H1 (cell line): ENCODE results near the gene MKX. TPM values are rescaled to one million over a fixed set of nuclear protein-coding genes. Genes with fewer than 3 reads are reported as not detected.

Experiments used
- CTCF ChIA-PET: fragments of 300-600 bp; sonication (Branson Sonifier 250); formaldehyde crosslinking; loops from one replicate; lab custom pipeline; 2021; ENCODE audit not compliant: partially characterized antibody; lab: Charles Lee
- POLR2A ChIA-PET: fragments of 300-600 bp; sonication (Branson Sonifier 250); formaldehyde crosslinking; loops from one replicate; lab custom pipeline; 2021; ENCODE audit warnings: inconsistent platforms; ENCODE audit not compliant: partially characterized antibody; lab: Charles Lee
- DNase-seq, 2 experiments: peaks; one replicate each; pipeline versions ENCODE4 v3.0.0 to v3.0.0-alpha.2; 2010 to 2022; ENCODE audit warnings: low spot score in 2 of 2, low read depth in 1 of 2, mixed read lengths in 1 of 2
- FAIRE-seq: peaks from 2 replicates; lab custom pipeline; 2011; peaks lifted over from hg19 to GRCh38; lab: Jason Lieb, UNC
- H2AFZ ChIP-seq: 2 replicates; pipeline ENCODE4 v1.8.1; 2012; ENCODE audit warnings: low read length, inconsistent platforms
- H2AK5ac ChIP-seq: 2 replicates; pipeline ENCODE4 v1.6.1; 2013; ENCODE audit warnings: low read depth, low read length
- H2BK120ac ChIP-seq: replicated peaks from 2 replicates; pipeline ENCODE3; 2013; ENCODE audit warnings: low read depth, low read length, inconsistent platforms
- H2BK12ac ChIP-seq: 2 replicates; pipeline ENCODE4 v1.6.1; 2013; ENCODE audit warnings: low read depth, low read length
- H2BK15ac ChIP-seq: 2 replicates; pipeline ENCODE4 v1.6.1; 2013; ENCODE audit warnings: low read length
- H2BK20ac ChIP-seq: 2 replicates; pipeline ENCODE4 v1.6.1; 2013; ENCODE audit warnings: low read length
- H2BK5ac ChIP-seq: 2 replicates; pipeline ENCODE4 v1.6.1; 2013; ENCODE audit warnings: low read depth, low read length
- H3K14ac ChIP-seq: 2 replicates; pipeline ENCODE4 v1.6.1; 2013; ENCODE audit warnings: inconsistent platforms; ENCODE audit not compliant: insufficient read length
- H3K18ac ChIP-seq: 2 replicates; pipeline ENCODE4 v1.6.1; 2013; ENCODE audit warnings: low read length; ENCODE audit errors: extremely low read depth
- H3K23ac ChIP-seq: 2 replicates; pipeline ENCODE4 v1.6.1; 2013; ENCODE audit warnings: inconsistent platforms; ENCODE audit not compliant: insufficient read length
- H3K23me2 ChIP-seq: 2 replicates; pipeline ENCODE4 v1.6.1; 2013; ENCODE audit warnings: low read depth, low read length
- H3K27ac ChIP-seq: 2 replicates; pipeline ENCODE4 v1.6.1; 2011; ENCODE audit warnings: low read depth, low read length, inconsistent platforms
- H3K27me3 ChIP-seq, 4 experiments: replicated peaks in 1 of 4; 1 replicate in 1 of 4; 2 replicates in 3 of 4; pipeline versions ENCODE4 v1.6.1 to v1.8.1; 2011 to 2013; ENCODE audit warnings: low read length in 3 of 4, mild to moderate bottlenecking in 3 of 4, inconsistent platforms in 2 of 4, mixed read lengths in 2 of 4, moderate library complexity in 1 of 4; ENCODE audit not compliant: control insufficient read depth in 3 of 4, insufficient read depth in 3 of 4; ENCODE audit errors: extremely low read depth in 1 of 4
- H3K36me3 ChIP-seq, 4 experiments: 2 replicates each; pipeline versions ENCODE4 v1.6.1 to v1.8.1; 2011 to 2013; ENCODE audit warnings: mild to moderate bottlenecking in 4 of 4, low read length in 3 of 4, moderate library complexity in 2 of 4, control low read depth in 1 of 4, inconsistent platforms in 1 of 4; ENCODE audit not compliant: insufficient read depth in 4 of 4, control insufficient read depth in 2 of 4
- H3K4ac ChIP-seq: replicated peaks from 2 replicates; pipeline ENCODE3; 2013; ENCODE audit warnings: low read length, low read depth, mixed read lengths, inconsistent platforms; ENCODE audit not compliant: insufficient read length
- H3K4me1 ChIP-seq, 4 experiments: replicated peaks in 1 of 4; 1 replicate in 1 of 4; 2 replicates in 3 of 4; pipeline versions ENCODE4 v1.6.1 to v1.8.1; 2011 to 2013; ENCODE audit warnings: low read length in 3 of 4, inconsistent platforms in 2 of 4, mixed read lengths in 1 of 4; ENCODE audit not compliant: insufficient read depth in 4 of 4, control insufficient read depth in 3 of 4
- H3K4me2 ChIP-seq, 2 experiments: 2 replicates each; pipeline versions ENCODE4 v1.6.1 to v1.8.1; 2011 to 2013; ENCODE audit warnings: low read depth in 2 of 2, low read length in 2 of 2, control low read depth in 1 of 2, inconsistent platforms in 1 of 2, mild to moderate bottlenecking in 1 of 2; ENCODE audit not compliant: insufficient read depth in 1 of 2
- H3K4me3 ChIP-seq, 4 experiments: fragments of 200-600, 300-600 bp in 1 of 4; sonication (generic), shearing (Covaris generic), sonication (Bioruptor Twin) in 1 of 4; 2 replicates each; pipeline versions ENCODE4 v1.5.1 to v1.8.1; 2011 to 2016; ENCODE audit warnings: low read length in 4 of 4, low read depth in 3 of 4, control low read depth in 2 of 4, inconsistent platforms in 2 of 4, mild to moderate bottlenecking in 2 of 4, mixed read lengths in 1 of 4, moderate library complexity in 1 of 4; ENCODE audit not compliant: insufficient read depth in 2 of 4; ENCODE audit errors: extremely low read depth in 1 of 4
- H3K56ac ChIP-seq: replicated peaks from 2 replicates; pipeline ENCODE3; 2013; ENCODE audit warnings: low read depth, mild to moderate bottlenecking, mixed read lengths, low read length, inconsistent platforms; ENCODE audit not compliant: insufficient read length
- H3K79me1 ChIP-seq: 2 replicates; pipeline ENCODE4 v1.6.1; 2013; ENCODE audit warnings: low read depth, low read length, control low read depth
- H3K79me2 ChIP-seq, 2 experiments: 2 replicates each; pipeline versions ENCODE4 v1.6.1 to v1.8.1; 2012 to 2013; ENCODE audit warnings: low read length in 2 of 2, mild to moderate bottlenecking in 2 of 2, inconsistent platforms in 1 of 2; ENCODE audit not compliant: insufficient read depth in 2 of 2, control insufficient read depth in 1 of 2
- H3K9ac ChIP-seq, 4 experiments: replicated peaks in 1 of 4; 1 replicate in 1 of 4; 2 replicates in 3 of 4; pipeline versions ENCODE4 v1.6.1 to v1.8.1; 2011 to 2013; ENCODE audit warnings: low read depth in 3 of 4, low read length in 3 of 4, control low read depth in 2 of 4, mild to moderate bottlenecking in 2 of 4, moderate library complexity in 2 of 4, inconsistent platforms in 1 of 4; ENCODE audit errors: extremely low read depth in 1 of 4
- H3K9me3 ChIP-seq, 2 experiments: 2 replicates each; pipeline versions ENCODE4 v1.6.1 to v1.8.1; 2012 to 2013; ENCODE audit warnings: mild to moderate bottlenecking in 2 of 2, moderate library complexity in 2 of 2, control low read depth in 1 of 2, inconsistent platforms in 1 of 2, low read depth in 1 of 2, low read length in 1 of 2, mixed read lengths in 1 of 2; ENCODE audit not compliant: insufficient read depth in 2 of 2
- H4K20me1 ChIP-seq, 2 experiments: replicated peaks in 1 of 2; 2 replicates each; pipeline versions ENCODE3 to v1.8.1; 2011 to 2013; ENCODE audit warnings: inconsistent platforms in 2 of 2, low read length in 2 of 2, mild to moderate bottlenecking in 1 of 2; ENCODE audit not compliant: insufficient read depth in 2 of 2, control insufficient read depth in 1 of 2
- H4K5ac ChIP-seq: 2 replicates; pipeline ENCODE4 v1.6.1; 2013; ENCODE audit warnings: low read length, low read depth, mixed read lengths, inconsistent platforms; ENCODE audit not compliant: insufficient read length
- H4K8ac ChIP-seq: 2 replicates; pipeline ENCODE4 v1.8.0; 2013; ENCODE audit warnings: mild to moderate bottlenecking, moderate library complexity, low read length, inconsistent platforms; ENCODE audit not compliant: insufficient read depth; ENCODE audit errors: extremely low read depth
- H4K91ac ChIP-seq: replicated peaks from 2 replicates; pipeline ENCODE3; 2013; ENCODE audit warnings: low read length, mixed read lengths, inconsistent platforms; ENCODE audit not compliant: insufficient read length
- CEBPB ChIP-seq: IDR thresholded peaks from 2 replicates; pipeline ENCODE4 v1.6.1; 2012; ENCODE audit warnings: low read depth, low read length
- PHF8 ChIP-seq: fragments of 200-600 bp; sonication (generic); conservative IDR thresholded peaks from 2 replicates; pipeline ENCODE4 v1.7.1; 2012; ENCODE audit warnings: low read depth, mild to moderate bottlenecking, inconsistent platforms, low read length, moderate library complexity
- POLR2AphosphoS5 ChIP-seq: IDR thresholded peaks from 2 replicates; pipeline ENCODE4 v1.6.1; 2011; ENCODE audit warnings: low read depth, low read length
- POU5F1 ChIP-seq: IDR thresholded peaks from 2 replicates; pipeline ENCODE4 v1.6.1; 2011; ENCODE audit warnings: low read depth, mild to moderate bottlenecking, low read length, moderate library complexity
- RFX5 ChIP-seq: IDR thresholded peaks from 2 replicates; pipeline ENCODE4 v1.6.1; 2011; ENCODE audit warnings: low read depth, low read length, improper control_type of control experiment, borderline replicate concordance
- SRF ChIP-seq: IDR thresholded peaks from 2 replicates; pipeline ENCODE4 v1.6.1; 2011; ENCODE audit warnings: mild to moderate bottlenecking, low read depth, low read length, moderate library complexity
- TAF1 ChIP-seq: IDR thresholded peaks from 2 replicates; pipeline ENCODE4 v1.6.1; 2011; ENCODE audit warnings: mild to moderate bottlenecking, low read depth, low read length
- WGBS, 2 experiments: shearing (Covaris generic) in 1 of 2; methylation state at CpG; one replicate each; pipeline versions ENCODE4 v1.1.6 to v1.1.7; 2013 to 2015; ENCODE audit warnings: low lambda C conversion rate in 2 of 2, mixed read lengths in 2 of 2, inconsistent platforms in 1 of 2, low coverage in 1 of 2, missing lambda C conversion rate in 1 of 2; ENCODE audit not compliant: insufficient replicate concordance in 2 of 2, insufficient coverage in 1 of 2, insufficient read length in 1 of 2; ENCODE audit errors: extremely low coverage in 1 of 2, missing lambda C conversion rate in 1 of 2; 5-methylcytosine and 5-hydroxymethylcytosine counted together
- polyA plus RNA-seq, 7 experiments: library from polyadenylated mRNA; depleted of rRNA in 3 of 7; stranded (reverse) in 5 of 7; unstranded in 2 of 7; fragments of >200 nt in 5 of 7; fragments of 200-250 nt in 2 of 7; gene quantifications; 1 replicate in 5 of 7; 2 replicates in 1 of 7; 4 replicates in 1 of 7; pipeline versions ENCODE4 v1.2.1 to v1.2.3, GENCODE V29; 2011 to 2013; ENCODE audit warnings: missing spikeins in 2 of 7, mixed read lengths in 2 of 7
- total RNA-seq: library from RNA; stranded (reverse); fragmentation: NEBNext Ultra II Directional; extraction: Animal tissue kit (Norgen Biotek cat#: 25700); gene quantifications from 2 replicates; pipeline ENCODE4 v1.2.1, GENCODE V29; 2021

The MKX gene
- total and polyA plus RNA-seq, 2 of the 8 experiments (the other 6 are each of a cell fraction or from before 2014, with no cell fraction given), result 0.21 to 1.3 TPM

DNA sequence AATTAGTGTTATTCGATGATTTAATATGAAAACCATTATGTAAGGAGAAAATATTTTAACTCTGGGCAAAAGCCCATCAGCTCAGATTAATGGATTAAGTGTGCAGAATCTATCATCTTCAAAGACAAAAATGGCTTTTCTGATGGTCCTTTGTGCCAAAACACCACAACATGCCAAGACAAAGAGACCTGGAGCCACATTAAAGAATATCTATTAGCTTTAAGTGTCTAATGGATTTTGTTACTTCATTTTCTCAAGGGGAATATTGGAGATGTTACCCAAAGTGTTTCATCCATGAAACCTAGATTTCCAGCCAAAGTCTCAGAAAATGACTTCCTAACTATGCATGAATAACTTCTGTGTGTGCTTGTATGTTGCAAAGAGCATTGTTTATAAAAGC lies 57.3 kb downstream of the MKX start:
- no peak overlapping the region for H4K8ac ChIP-seq
- no peak for FAIRE-seq
- CTCF ChIA-PET, result no interaction called here
- H3K9ac ChIP-seq, result no peak overlapping the region
- no peak overlapping the region for H2AK5ac ChIP-seq
- no peak overlapping the region for H3K18ac ChIP-seq
- no peaks in the 10 kb centered on the region for H3K27me3 ChIP-seq
- WGBS, 2 experiments, result 95% methylated on average over 1 of the region's 1 CpG; no CpG with 5 or more reads in 1 of the 2 experiments
- no peak overlapping the region for H3K4me3 ChIP-seq
- no peaks in the 10 kb centered on the region for H3K79me1 ChIP-seq
- no peak overlapping the region for H2BK15ac ChIP-seq
- no peak overlapping the region for H4K5ac ChIP-seq
- no peaks in the 10 kb centered on the region for H3K9me3 ChIP-seq
- no peak overlapping the region for H2BK120ac ChIP-seq
- H3K4me1 ChIP-seq, result no peaks in the 10 kb centered on the region
- no peak overlapping the region for H2BK20ac ChIP-seq
- H3K27ac ChIP-seq, result no peak overlapping the region
- DNase-seq, result no peak
- H2AFZ ChIP-seq, result no peak overlapping the region
- H3K36me3 ChIP-seq, result no peaks in the 10 kb centered on the region
- H4K20me1 ChIP-seq, result no peaks in the 10 kb centered on the region
- H2BK5ac ChIP-seq, result no peak overlapping the region
- no peak overlapping the region for H3K4me2 ChIP-seq
- H4K91ac ChIP-seq, result no peak overlapping the region
- H2BK12ac ChIP-seq, result no peak overlapping the region
- H3K14ac ChIP-seq, result no peak overlapping the region
- H3K56ac ChIP-seq, result no peak overlapping the region
- POLR2A ChIA-PET, result no interaction called here
- no peak overlapping the region for H3K4ac ChIP-seq
- H3K23ac ChIP-seq, result no peak overlapping the region
- H3K23me2 ChIP-seq, result no peaks in the 10 kb centered on the region
- H3K79me2 ChIP-seq, result no peaks in the 10 kb centered on the region
- TF ChIP-seq PHF8 (no peak), SRF (no peak), CEBPB (no peak), POU5F1 (no peak), TAF1 (no peak), POLR2AphosphoS5 (no peak), RFX5 (no peak)
